ENCODE data around the gene TUBB6. TPM values are rescaled to one million over a fixed set of nuclear protein-coding genes. Genes with fewer than 3 reads are reported as not detected.

Gene TUBB6
- total RNA-seq, 1 experiment from 2014 or later = 726 TPM

- peak; percentile 75 for DNase-seq (ENCODE audit: low read depth)
Measured at GRCh38 chr18:12336887-12337286, 28.8 kb downstream of the TUBB6 start.

- no peak for DNase-seq (ENCODE audit: low read depth)
Measured at GRCh38 chr18:12338382-12338781, 30.3 kb downstream of the TUBB6 start.

GRCh38 chr18:12340945-12341660 lies 33.1 kb downstream of the TUBB6 start:
- DNase-seq (ENCODE audit: low read depth) = no peak

GRCh38 chr18:12342661-12343060 lies 34.6 kb downstream of the TUBB6 start:
- no peak for DNase-seq (ENCODE audit: low read depth)

GRCh38 chr18:12345491-12346239 lies 37.6 kb downstream of the TUBB6 start:
- DNase-seq (ENCODE audit: low read depth) = no peak

GRCh38 chr18:12346240-12346565 lies 38.2 kb downstream of the TUBB6 start:
- no peak for DNase-seq (ENCODE audit: low read depth)

- no peak for DNase-seq (ENCODE audit: low read depth)
Measured at GRCh38 chr18:12347895-12348294, 39.9 kb downstream of the TUBB6 start.

GRCh38 chr18:12352188-12352587 lies 44.1 kb downstream of the TUBB6 start:
- DNase-seq (ENCODE audit: low read depth) = no peak

GRCh38 chr18:12359515-12359927 lies 51.5 kb downstream of the TUBB6 start:
- no peak for DNase-seq (ENCODE audit: low read depth)

- DNase-seq (ENCODE audit: low read depth) = peak; percentile 29
Measured at GRCh38 chr18:12361770-12362378, 53.8 kb downstream of the TUBB6 start.

GRCh38 chr18:12362473-12363174 lies 54.6 kb downstream of the TUBB6 start:
- no peak for DNase-seq (ENCODE audit: low read depth)

- DNase-seq (ENCODE audit: low read depth) = no peak
Measured at GRCh38 chr18:12366379-12366778, 58.3 kb downstream of the TUBB6 start.

- DNase-seq (ENCODE audit: low read depth) = no peak
Measured at GRCh38 chr18:12366784-12367183, 58.7 kb downstream of the TUBB6 start.

GRCh38 chr18:12369211-12369610 lies 61.2 kb downstream of the TUBB6 start:
- DNase-seq (ENCODE audit: low read depth) = no peak

- DNase-seq (ENCODE audit: low read depth) = no peak
Measured at GRCh38 chr18:12371590-12371989, 63.5 kb downstream of the TUBB6 start.

GRCh38 chr18:12372406-12372805 lies 64.4 kb downstream of the TUBB6 start:
- DNase-seq (ENCODE audit: low read depth) = no peak

- DNase-seq (ENCODE audit: low read depth) = no peak
Measured at GRCh38 chr18:12373116-12373770, 65.2 kb downstream of the TUBB6 start.

- no peak for DNase-seq (ENCODE audit: low read depth)
Measured at GRCh38 chr18:12373771-12374116, 65.7 kb downstream of the TUBB6 start.

GRCh38 chr18:12374401-12374800 lies 66.4 kb downstream of the TUBB6 start:
- DNase-seq (ENCODE audit: low read depth) = no peak

All from LHCN-M2 (cell line).